PC-3 (cell line): ENCODE results near the gene SUN1.

Experiments used
- EZH2 ChIP-seq: fragments of 300-600 bp; sonication (generic); IDR thresholded peaks from one replicate; pipeline ENCODE4 v1.6.1; 2017; ENCODE audit warnings: antibody characterized with exemption, mild to moderate bottlenecking, low read length; ENCODE audit not compliant: unreplicated experiment
- EZH2phosphoT487 ChIP-seq: fragments of 300-600 bp; sonication (generic); IDR thresholded peaks from 2 replicates; pipeline ENCODE4 v1.6.1; 2018; ENCODE audit warnings: mild to moderate bottlenecking, antibody characterized with exemption, low read length, borderline replicate concordance
- TF ChIP-seq, protein P1 (sequence below): fragments of 300-600 bp; sonication (generic); conservative IDR thresholded peaks from 2 replicates; pipeline ENCODE4 v1.5.1; 2017; ENCODE audit warnings: antibody characterized with exemption, low read depth, mild to moderate bottlenecking, low read length

DNA sequence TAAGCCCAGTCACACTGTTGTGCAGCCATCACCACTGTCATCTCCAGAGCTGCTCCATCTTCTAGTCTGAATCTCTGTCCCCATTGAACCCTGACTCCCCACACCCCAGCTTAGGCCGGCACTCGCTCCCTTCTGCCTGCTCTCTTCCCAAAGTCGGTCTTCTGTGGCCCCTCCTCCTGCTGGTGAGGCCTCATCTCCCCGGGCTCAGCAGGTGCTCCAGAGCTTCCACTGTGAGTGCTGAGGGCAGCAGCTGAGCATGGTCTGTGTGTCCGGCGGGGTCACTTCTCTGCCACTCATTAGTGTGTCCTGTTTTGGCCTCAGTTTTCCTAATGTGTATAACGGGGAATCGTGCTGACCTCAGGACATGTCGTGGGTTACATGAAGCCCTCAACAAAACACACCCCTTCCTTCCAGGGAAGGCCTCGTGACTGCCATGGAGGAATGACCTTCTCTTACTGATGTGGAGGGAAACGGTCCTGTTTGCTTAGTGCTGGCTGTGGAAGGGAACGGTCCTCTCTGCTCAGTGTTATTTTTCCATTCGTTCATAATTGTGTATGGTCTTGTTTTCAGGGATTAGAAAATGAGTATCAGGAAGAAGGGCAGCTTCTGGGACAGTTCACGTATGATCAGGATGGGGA is 39.7 kb downstream of the SUN1 start:
- TF ChIP-seq, protein P1, sequence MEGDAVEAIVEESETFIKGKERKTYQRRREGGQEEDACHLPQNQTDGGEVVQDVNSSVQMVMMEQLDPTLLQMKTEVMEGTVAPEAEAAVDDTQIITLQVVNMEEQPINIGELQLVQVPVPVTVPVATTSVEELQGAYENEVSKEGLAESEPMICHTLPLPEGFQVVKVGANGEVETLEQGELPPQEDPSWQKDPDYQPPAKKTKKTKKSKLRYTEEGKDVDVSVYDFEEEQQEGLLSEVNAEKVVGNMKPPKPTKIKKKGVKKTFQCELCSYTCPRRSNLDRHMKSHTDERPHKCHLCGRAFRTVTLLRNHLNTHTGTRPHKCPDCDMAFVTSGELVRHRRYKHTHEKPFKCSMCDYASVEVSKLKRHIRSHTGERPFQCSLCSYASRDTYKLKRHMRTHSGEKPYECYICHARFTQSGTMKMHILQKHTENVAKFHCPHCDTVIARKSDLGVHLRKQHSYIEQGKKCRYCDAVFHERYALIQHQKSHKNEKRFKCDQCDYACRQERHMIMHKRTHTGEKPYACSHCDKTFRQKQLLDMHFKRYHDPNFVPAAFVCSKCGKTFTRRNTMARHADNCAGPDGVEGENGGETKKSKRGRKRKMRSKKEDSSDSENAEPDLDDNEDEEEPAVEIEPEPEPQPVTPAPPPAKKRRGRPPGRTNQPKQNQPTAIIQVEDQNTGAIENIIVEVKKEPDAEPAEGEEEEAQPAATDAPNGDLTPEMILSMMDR = no peak
- TF ChIP-seq EZH2 (no peak), EZH2phosphoT487 (no peak)
